DMS53 (cell line): ENCODE results near the gene CAMTA1.
A peak's percentile ranks its signal among the peaks of the same experiment; 100 is the strongest.

Source experiments
- DNase-seq: peaks from one replicate; lab custom pipeline; 2025; lab: John Stamatoyannopoulos, UW

CAMTA1 gene

DNA sequence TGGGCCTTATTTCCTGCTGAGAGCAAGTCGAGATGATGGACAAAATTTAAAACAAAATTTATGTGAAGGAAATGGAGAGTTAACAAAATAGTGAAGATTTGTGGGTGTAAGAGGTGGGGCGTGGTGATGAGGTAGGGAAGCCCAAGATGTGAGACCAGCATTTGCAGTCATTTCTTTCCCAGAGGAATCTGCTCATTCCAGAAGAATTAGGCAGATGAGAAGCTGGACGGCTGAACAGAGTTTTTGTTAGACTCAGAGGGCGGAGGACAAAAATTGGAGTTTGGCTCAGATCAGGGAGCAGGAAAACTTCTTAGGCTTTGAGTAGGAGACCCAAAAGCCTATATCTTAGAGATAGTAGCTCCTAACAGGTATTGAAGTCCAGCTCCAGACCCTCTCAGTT lies 65.3 kb downstream of the CAMTA1 start:
- DNase-seq = no peak

DNA sequence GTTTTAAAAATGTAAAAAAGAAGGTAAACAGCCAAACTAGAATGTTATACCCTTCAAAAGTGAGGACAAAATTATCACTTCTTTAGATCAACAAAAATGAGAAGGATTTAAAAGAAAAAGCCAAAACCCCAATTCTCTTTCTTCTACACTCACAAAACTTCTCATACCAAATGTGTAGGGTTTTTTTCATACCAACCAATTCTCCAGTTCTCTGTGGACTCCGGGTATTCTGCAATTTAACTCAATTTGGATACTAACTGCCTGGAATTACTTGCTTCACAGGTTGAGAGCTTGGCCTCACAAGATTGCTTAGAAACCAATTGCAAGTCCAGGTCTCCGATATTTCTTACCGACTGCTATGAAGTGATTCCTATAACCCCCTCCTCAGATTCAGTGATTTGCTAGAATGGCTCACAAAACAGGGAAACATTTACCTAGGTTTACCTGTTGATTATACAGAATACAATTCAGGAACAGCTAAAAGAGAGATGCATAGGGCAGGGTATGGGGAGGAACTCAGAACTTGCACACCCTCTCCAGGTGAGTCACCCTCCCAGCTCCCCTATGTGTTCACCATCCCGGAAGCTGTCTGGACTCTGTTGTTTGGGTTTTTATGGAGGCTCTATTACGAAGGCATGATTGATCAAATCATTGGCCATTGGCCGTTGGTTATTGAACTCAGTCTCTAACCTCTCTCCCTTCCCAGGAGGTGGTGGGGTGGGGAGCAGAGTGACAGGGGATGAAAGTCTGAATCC lies 67.1 kb downstream of the CAMTA1 start:
- no peak for DNase-seq

DNA sequence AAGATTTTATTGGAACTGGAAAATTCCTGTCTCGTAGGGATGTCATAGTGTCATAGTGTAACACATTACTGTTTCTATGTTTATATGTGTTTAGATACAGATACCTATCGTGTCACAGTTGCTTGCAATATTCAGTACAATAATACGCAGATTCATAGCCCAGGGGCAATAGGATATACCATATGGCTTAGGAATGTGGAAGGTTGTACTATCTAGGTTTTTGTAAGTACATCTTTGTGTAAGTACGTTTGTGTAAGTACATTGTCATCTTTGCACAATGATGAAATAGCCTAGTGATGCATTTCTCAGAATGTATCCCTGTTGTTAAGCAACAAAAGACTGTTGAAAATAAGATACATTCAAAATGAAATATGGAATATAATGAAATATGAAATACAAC lies 68.9 kb downstream of the CAMTA1 start:
- no peak for DNase-seq

DNA sequence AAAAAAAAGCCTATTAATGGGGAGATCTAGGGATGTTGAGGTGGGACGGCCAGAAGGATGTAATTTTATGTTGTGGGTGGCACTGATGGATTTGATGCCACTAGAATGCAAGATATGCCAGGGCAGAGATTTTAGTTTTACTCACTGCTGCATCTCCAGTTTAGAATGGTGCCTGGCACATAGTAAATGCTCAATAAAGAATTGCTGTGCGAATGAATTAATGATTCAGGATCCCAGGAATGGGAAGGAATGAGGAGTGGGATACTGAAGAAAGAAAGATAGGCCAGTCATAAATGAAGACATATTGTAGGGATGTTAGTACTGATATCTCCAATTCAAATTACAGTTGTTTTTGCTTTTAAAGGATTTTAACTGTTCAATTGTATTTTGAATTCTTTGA lies 72.6 kb downstream of the CAMTA1 start:
- no peak for DNase-seq

DNA sequence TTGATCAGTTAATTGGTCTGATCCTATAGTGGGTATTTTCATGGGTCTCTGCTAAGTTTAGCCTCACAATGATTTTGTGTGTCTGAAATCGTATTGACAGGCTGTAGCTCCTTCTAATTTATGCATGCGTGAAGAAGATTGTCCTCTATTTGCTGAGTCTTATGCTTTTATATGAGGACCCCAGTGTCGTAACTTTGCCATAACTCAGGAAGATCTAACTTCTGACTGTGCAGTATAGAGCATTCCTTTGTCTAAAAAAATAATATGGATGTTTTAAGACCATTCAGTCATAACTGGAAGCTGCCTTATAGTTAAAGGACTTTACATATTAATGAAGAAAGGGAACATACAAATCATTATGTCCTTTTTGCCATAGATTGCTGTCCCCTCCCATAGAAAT lies 73.3 kb downstream of the CAMTA1 start:
- no peak for DNase-seq

DNA sequence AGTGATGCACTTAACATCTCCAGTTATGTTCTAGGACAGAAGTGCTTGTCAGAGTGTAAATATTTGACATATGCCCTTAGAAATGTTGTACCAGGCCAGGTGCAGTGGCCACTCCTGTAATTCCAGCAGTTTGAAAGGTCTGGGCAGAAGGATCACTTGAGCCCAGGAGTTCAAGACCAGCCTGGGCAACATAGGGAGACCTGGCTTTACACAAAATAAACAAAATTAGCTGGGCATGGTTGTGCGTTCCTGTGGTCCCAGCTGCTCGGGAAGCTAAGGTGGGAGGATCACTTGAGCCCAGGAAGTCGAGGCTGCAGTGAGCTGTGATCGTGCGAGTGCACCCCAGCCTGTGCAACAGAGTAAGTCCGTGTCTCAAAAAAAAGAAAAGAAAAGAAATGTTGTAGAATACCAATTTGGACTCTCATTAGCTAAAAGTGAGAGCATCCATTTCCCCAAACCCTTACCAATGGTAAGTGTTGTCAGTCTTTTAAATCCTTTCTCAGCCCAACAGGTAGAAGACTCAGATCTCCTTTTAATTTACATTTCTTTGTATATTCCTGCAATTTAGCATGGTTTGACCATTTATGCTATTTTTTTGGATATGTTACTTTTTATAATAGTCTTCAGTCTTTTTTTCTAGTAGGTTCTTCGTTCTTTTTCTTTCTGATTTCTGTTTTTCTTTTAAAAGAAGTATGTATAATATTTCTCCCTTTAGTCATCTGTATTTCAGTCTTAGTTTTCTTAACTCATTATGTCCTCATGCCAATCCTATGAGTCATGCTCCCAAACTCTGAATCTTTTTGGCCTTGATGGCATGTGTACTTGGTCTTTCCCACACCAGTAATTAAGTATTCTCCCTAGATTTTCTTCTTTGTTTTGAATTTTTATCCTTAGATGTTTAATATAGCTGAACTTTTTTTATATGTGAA lies 74.4 kb downstream of the CAMTA1 start:
- DNase-seq = peak; percentile 88

DNA sequence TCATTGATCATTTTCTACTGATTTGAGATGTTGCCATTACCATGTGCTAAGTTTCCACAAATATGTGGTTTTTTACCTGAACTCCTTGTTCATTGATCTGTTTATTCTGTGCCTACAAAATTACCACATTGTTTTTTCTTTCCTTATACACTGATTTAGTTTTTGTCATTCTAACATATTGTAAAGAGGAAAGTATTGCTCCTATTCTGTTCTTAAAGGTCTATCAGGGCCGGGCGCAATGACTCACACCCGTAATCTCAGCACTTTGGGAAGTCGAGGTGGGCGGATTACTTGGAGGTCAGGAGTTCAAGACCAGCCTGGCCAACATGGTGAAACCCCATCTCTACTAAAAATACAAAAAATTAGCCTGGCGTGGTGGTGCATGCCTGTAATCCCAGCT lies 75.1 kb downstream of the CAMTA1 start:
- DNase-seq = no peak

DNA sequence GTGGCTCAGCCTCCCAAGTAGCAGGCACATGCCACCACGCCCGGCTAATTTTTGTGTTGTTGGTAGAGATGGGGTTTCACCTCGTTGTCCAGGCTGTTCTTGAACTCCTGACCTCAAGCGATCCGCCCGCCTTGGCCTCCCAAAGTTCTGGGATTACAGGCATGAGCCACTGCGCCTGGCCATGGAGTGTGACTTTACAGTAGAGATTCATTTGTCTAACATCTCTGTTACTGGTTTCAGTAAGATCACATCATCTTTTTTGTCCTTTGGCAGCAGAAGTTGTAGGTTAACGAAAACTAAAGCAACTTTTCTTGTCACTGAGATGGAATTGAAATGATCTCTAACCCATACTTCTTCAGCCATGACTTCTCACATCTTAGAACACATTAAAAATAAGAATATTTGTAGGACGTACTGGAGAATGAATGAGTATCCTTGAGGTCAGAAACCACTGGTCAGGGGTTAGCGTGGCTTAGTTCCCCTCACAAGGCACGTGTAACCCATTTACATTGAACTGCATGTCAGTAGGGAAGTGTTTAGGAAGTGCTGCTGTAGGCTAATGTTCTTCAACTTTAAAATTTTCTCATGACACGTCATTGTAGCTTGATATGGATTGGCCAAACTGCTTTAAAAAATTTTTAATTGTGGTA lies 75.9 kb downstream of the CAMTA1 start:
- no peak for DNase-seq

DNA sequence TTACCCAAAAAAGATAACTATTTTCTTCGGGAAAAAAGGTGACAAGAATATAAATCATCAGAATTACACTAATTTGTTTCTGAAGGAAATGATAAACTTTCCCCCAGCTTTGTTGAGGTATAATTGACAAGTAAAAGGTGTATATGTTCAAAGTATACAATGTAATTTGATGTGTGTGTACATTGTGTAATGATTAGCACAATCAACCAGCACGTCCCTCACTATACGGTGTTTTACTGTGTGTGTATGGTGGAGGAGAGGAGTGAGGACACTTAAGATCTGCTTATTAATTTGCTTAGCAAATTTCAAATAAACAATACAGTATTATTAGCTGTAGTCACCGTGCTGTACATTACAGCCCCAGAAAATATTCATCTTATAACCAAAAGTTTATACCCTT lies 77.7 kb downstream of the CAMTA1 start:
- no peak for DNase-seq

DNA sequence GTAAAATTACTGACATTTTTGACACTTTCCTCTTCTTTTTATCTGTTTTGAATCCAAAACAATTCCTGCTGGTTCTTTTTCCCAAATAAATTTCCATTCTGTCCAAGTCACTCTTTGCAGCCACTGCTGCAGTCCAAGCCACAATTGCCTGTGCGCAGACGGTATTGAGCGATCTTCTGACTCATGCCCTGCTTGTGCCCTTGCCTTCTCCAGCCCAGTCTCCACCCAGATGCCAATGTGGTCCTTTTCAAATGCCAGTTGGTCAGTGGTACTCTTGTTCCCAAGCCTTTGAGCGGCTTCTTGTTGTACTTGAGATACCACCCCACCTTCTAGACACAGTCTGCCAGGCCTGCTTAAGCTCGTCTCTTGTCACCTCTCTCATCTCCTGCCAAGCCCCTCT lies 78.9 kb downstream of the CAMTA1 start:
- no peak for DNase-seq

DNA sequence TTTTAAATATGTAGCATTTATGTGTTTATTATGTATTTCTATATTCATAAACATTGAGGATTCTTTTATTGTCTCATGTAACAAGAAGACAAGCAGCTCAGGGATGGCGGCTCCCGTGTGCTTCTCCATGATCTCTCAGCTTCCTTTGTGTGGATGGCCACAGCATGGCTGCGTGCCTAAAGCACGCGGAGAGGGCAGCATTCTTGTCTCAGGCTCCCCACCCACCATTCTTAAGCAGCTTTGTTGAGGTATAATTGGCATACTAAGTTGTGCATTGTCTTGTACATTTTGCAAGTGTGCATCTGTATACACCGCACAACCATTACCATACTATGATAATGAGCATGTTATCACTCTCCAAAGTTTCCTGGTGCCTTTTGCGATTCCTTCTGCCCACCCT lies 81.6 kb downstream of the CAMTA1 start:
- DNase-seq = no peak

DNA sequence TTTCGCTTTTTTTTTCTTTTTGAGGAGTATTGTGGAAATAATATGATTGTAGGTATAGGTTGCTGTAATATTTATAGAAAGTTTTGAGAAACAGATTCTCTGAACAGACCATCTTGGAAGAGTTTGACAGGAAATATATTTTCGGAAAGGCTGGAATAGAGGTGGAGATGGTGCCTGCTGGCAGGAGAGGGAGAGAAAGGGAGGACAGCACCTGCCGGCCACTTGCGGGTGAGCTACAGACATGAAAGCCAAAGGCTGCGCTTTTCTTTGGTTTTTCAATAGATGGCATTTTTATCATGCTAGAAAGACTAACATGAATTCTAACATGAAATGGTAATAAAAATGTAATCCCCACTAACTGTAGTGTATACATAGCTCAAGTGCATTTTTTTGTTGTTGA lies 82.1 kb downstream of the CAMTA1 start:
- DNase-seq = no peak

DNA sequence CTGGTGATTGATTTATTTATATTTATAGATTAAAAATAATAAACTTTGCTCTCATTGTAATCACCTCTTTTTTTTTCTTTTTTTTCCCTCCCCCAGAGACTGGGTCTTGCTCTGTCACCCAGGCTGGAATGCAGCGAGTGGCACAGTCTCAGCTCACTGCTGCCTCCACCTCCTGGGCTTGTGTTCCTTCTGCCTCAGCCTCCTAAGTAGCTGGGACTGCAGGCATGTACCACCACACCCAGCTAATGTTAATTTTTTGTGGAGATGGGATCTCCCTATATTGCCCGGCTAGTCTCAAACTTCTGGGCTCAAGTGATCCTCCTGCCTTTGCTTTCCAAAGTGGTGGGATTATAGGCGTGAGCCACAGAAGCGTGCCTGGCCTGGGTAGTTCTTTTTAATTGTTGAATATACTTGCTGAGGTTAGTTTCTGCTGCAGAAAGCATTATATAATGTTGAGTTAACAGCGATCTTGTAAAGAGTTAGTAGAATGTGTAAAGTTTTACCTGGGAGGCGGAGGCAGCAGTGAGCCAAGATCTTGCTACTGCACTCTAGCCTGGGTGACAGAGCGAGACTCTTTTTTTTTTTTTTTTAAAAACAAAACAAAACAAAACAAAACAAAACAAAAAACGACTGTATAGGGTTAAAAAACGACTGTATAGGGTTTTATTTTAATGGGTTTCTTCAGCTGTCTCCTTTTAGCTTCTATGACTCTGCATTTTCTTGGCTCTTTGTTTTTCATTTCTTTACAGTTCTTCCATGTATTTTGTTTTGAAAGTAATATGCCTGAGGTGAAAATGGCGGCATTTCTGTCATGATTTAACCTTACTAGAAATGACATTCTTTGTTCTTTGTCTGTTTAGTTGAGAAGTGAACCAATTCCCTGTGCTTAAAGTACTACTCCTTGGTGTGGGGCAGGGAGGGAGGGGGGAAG lies 82.7 kb downstream of the CAMTA1 start:
- no peak for DNase-seq

DNA sequence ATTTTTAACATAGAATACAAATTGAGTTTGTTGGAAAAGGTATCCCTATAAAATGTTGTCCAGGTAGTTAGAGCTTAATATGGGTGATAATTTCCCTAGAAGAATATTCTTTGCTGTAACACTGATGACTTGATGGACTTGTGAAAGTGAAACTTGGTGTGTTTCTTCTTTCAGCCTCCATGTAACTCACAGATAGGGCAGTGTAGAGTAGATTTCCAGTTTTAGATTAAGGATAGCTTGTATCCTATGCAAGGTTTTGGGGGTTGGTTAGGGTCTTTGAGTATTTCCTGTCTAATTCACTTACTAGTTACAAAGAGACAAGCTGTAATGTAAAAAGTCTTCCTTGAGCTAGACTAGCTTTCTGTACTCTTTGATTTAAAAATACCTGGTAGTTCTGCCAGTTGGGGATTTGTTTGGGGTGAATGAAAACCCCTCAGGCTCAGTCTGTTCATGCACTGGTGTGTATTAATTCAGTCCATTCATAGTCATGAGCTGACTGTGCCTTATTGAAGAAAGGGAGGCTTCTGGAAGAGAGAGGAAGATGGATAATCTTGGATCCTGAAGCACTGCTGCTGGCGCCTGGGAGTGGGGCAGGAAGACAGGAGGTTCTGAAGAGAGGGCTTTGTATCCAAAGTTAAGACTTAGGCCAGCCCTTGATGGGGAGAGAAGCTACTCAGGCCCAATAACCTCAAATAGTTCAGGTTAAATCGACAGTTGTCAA lies 83.6 kb downstream of the CAMTA1 start:
- DNase-seq = no peak

DNA sequence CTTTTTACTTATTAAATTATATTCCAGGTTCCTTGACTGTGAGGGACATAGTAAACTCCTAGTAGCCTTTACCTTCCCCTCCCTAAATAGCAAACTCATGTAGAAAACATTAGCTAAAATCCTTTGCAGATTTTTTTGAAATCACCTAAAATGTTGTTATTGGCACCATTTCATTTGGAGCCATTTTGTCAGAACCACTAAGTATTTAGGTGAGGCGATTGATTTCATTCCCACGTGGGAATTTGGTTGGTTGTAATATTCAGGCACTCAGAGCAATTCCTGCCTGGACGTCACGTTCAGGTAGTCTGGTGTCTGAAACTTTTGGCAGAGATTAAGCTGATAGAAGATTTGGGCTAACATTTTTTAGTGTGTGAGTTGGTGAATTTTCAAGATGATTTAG lies 84.3 kb downstream of the CAMTA1 start:
- DNase-seq = no peak

DNA sequence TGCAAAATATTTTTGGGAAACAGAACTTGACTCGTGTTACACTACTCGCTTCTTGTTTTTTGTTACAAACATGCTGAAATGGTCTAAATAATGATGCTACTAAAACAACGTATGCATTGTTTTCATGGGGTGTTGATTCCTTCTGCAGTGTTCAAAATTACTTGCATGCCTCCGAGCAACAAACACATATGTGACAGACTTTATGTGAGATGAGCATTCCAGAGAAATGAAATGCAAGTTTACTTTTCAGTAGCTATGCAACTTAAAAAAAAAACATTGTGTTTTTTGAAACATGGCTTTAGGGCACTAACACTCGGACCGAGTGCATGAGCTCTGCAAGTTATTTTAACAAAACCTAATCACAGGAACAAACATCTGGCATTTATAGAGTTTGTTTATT lies 84.8 kb downstream of the CAMTA1 start:
- DNase-seq = no peak

DNA sequence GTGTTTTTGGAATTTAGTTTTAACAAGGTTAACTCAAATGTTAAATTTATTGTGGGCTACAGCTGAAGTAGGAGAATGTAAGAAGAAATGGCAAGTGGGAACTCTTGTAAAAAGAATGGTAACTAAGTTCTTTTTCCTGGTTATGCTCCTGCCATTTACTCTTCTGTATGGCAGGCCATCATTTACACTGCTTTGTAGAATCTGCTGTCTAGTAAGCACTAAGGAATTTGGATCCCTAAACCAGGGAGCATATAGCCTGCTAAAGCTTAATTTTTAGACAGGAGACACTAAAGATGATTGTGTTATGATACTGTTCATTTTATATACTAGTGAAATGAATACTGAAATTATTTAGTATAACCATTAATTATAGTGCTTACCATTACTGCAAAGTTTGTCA lies 85.3 kb downstream of the CAMTA1 start:
- DNase-seq = no peak

DNA sequence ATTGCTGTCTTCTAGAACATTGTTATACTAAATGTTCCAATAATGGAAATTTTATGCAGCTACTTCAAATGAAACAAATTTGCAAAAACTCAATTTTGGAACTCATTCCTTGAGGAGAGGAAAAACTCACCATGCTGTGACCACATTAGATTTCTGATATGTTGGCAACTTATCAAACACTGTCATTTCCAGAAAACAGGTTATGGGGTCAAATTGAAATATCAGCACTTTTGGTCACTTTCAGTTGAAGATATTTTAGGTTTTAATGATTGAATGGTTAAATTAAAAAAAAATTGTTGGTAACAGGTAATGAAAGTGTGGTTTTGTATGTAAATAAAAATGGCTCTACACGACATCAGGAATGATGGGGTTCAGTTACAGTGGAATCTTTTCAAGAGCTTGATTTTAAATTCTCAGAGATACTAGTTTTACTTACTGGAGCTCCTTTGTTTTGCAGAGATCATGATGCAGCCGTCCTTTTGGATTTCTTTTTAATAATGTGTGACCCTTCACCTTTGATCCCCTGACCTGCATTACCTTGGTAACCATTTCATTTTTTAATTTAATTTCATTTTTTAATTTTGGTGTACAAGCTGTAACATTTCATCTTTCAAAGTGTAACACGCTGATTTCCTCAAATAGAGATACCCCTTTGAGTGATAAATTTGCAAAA lies 86.2 kb downstream of the CAMTA1 start:
- no peak for DNase-seq

DNA sequence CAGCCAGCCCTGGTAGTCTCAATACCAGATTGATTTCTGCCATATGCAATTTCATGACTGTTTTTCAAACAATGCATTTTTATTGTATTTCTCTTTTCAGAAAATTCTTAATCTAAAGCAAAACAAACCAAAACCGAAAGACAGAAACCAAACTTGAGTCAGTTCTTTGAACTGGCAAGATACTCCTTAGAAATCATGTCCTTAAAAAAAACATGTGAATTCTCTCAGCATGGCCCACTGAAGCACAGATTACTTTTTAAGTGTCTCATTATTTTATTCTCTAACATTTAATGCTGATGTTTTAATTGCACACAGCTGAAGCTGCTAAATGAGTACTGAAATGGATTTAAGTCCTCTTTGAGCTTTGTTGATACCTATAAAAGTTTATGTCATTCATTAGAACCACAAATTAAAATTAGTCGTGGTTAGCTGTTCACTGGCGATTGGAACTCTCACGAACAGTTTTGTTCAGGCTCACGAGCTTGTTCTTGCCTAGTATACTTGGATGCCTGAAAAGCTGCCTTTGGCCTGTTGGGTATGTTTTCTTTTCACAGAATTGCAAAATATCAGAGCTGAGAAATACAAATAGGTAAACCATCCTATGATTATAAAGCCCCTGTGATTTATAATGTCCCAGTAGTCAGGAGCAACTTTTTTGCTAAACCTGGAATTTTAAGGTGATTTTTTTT lies 87.5 kb downstream of the CAMTA1 start:
- DNase-seq = no peak
